Vagina (tissue), 2 donors: ENCODE data around the gene CUEDC1. TPM values are rescaled to one million over a fixed set of nuclear protein-coding genes. Genes with fewer than 3 reads are reported as not detected.

ENCODE experiments used
- DNase-seq, 2 donors: peaks; one replicate each; pipeline ENCODE4 v3.0.0-alpha.2; 2017; ENCODE audit errors: extremely low spot score in 2 of 2
- H3K27ac ChIP-seq: fragments of 200-600 bp; sonication (generic); one replicate; pipeline ENCODE4 v1.5.1; 2019
- H3K27me3 ChIP-seq: fragments of 200-600 bp; sonication (generic); one replicate; pipeline ENCODE4 v1.5.1; 2019
- H3K36me3 ChIP-seq, 2 donors: fragments of 200-600 bp; sonication (generic); one replicate each; pipeline ENCODE4 v1.5.1; 2017 to 2019
- H3K4me1 ChIP-seq: fragments of 200-600 bp; sonication (generic); one replicate; pipeline ENCODE4 v1.5.1; 2019
- H3K4me3 ChIP-seq, 2 donors: fragments of 200-600 bp; sonication (generic); 1 replicate in 1 of 2; 2 replicates in 1 of 2; pipeline ENCODE4 v1.5.1; 2016 to 2019
- H3K9me3 ChIP-seq: fragments of 200-600 bp; sonication (generic); one replicate; pipeline ENCODE4 v1.5.1; 2019
- CTCF ChIP-seq, 3 experiments: fragments of 450-650 bp in 2 of 3; fragments of 200-600 bp in 1 of 3; sonication (generic) in 1 of 3; IDR thresholded peaks; one replicate each; pipeline ENCODE4 v1.5.1; 2017 to 2019; ENCODE audit warnings: antibody characterized with exemption in 3 of 3, mild to moderate bottlenecking in 2 of 3, moderate library complexity in 2 of 3
- POLR2A ChIP-seq, 2 donors: fragments of 450-650 bp; IDR thresholded peaks; one replicate each; pipeline ENCODE4 v1.6.1; 2017; ENCODE audit warnings: antibody characterized with exemption in 2 of 2, mild to moderate bottlenecking in 2 of 2, moderate library complexity in 2 of 2
- POLR2AphosphoS5 ChIP-seq, 2 donors: sonication (generic); formaldehyde crosslinking; IDR thresholded peaks; one replicate each; pipeline ENCODE4 v1.9.0; 2017; ENCODE audit warnings: antibody characterized with exemption in 2 of 2, mild to moderate bottlenecking in 2 of 2, low read depth in 1 of 2; ENCODE audit not compliant: insufficient read depth in 1 of 2
- intact Hi-C: fragments of 100-400 bp; cut with DNase I; formaldehyde crosslinking; loops from one replicate; pipeline ENCODE4 v1.15.1; 2023
- total RNA-seq: library from RNA; depleted of rRNA; stranded (reverse); fragments of >200 nt; gene quantifications from one replicate; pipeline ENCODE4 v1.2.3, GENCODE V29; 2016

CUEDC1 gene
- total RNA-seq, 1 donor from 2014 or later, result 28.7 TPM

DNA sequence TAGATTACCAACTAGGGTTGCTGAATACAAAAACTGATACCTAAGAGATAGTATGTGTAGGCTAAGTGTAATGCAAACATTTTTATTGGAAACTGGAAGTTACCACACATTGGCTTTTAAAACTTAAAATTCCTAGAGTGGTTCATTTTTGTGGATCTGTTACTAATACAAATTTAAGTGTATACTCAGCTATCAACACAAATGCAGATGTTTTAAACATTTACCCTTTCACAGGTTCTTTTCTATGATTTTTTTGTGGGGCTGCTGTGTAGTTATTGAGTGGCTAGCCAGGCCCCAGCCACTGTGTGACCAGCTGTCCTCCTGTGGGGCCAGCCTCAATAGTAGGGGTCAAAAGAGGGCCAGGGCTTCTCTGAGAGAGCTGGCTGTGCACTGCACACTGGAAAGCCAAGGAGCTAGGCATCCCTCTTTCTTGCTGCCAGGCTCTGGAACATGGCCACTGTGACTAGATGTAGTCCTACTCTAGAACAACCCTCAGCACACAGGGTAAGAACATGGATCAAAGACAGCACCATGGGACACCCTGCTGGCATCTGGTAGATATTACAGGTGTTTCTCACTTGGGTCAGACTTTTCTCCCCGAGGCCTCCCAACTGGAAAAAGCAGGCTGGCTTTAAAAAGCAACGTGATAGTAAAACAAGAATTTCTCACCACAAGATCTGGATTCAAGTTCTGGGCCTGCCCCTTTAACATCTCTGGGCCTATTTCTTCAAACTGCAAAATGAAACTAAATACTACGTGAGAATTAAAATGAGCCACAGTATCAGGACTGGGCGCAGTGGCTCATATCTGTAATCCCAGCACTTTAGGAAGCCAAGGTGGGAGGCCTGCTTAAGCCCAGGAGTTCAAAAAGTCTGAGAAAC lies 40.1 kb upstream of the CUEDC1 start:
- H3K27ac ChIP-seq, result peak overlapping the region; percentile 50
- DNase-seq, result no peak

DNA sequence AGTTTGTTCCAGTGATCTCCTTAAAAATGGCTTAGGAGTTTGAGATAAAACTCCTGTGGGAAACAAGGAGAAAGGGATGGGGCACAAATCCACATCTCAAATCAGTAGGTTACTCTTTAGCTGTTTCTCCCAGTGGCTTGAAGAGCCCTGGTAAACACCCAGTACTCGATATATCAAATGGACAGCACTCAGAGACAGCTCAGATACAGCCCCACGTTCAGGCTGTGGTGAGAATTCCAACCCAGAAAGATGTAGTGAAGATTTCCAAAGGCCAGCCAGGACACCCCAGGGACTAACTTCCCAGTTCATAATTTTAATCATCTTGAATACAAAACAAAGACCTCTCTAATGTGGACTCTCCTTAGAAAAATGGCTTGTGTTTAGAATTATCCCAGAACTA lies 39.2 kb upstream of the CUEDC1 start:
- Histone ChIP-seq H3K9me3 (no peaks in the 10 kb centered on the region), H3K4me1 (peaks cover 27% of the 10 kb centered on the region), H3K27ac (no peak overlapping the region), H3K27me3 (no peaks in the 10 kb centered on the region), H3K4me3 (no peak overlapping the region), H3K36me3 (no peaks in the 10 kb centered on the region)
- DNase-seq, result no peak
- TF ChIP-seq CTCF (IDR thresholded peaks at IDR 0.05) (no peak), POLR2AphosphoS5 (IDR thresholded peaks at IDR 0.05; ENCODE audit: insufficient read depth in 1 of 2, low read depth in 1 of 2) (no peak), POLR2A (IDR thresholded peaks at IDR 0.05) (no peak)
- intact Hi-C loops, result no loop called here

More for the DNA sequence above, 40.1 kb upstream of the CUEDC1 start:
- Histone ChIP-seq H3K27me3 (no peaks in the 10 kb centered on the region), H3K9me3 (no peaks in the 10 kb centered on the region), H3K4me1 (peaks cover 20% of the 10 kb centered on the region), H3K4me3 (no peak overlapping the region), H3K36me3 (peaks cover 0 to 5% of the 10 kb centered on the region in 2 donors)
- intact Hi-C loops, result no loop called here
- peak; percentile 43 to 76 (median 48) for TF ChIP-seq CTCF (IDR thresholded peaks at IDR 0.05)
- TF ChIP-seq POLR2A (IDR thresholded peaks at IDR 0.05), result no peak
- peak in 1 of 2 donors; percentile 32 for TF ChIP-seq POLR2AphosphoS5 (IDR thresholded peaks at IDR 0.05; ENCODE audit: insufficient read depth in 1 of 2, low read depth in 1 of 2)

DNA sequence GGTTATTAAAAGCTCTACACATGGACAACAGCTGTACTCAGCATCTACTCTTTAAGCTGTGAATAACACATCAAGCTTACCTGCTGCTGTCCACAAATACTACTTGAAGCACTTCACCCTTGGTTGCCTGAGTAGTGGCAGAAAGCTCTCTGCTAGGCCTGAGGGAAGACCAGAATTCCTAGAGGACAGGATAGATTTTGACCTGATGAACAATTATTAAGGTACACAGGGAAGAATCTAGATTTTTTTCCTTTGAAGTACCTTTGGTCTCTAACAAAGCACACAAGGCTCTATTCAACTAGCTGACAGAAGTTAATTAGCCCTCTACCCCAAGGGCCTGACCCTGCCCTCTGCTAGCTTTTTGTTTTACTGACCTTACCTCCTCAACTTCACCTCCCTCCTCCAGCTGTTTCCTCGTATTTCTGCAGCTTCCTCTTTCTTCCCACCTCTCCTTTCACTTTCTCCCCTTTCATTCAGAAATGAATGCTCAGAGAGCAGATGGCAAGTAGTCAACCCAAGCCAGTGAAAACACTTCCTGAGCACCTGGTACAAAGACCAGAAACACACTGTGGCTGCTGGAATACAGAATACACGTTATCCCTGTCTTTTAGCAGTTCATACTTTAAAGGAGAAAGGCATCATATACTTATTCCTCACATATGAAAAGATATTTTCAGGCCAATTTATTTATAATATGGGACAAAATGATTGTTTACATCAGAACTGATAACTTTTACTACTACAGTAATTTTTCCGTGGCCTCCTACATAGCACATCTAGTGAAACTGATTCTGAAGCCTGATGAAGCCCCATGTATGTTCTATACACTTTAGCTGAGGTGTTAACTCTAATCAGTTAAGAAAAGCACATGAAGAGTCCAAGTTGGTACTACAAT lies 38.5 kb upstream of the CUEDC1 start:
- Histone ChIP-seq H3K27me3 (no peaks in the 10 kb centered on the region), H3K27ac (no peak overlapping the region), H3K9me3 (no peaks in the 10 kb centered on the region), H3K4me3 (no peak overlapping the region), H3K4me1 (peaks cover 34% of the 10 kb centered on the region), H3K36me3 (no peaks in the 10 kb centered on the region)
- TF ChIP-seq POLR2A (IDR thresholded peaks at IDR 0.05) (no peak), CTCF (IDR thresholded peaks at IDR 0.05) (no peak), POLR2AphosphoS5 (IDR thresholded peaks at IDR 0.05; ENCODE audit: insufficient read depth in 1 of 2, low read depth in 1 of 2) (no peak)
- no peak for DNase-seq
- intact Hi-C loops, result loop anchor here (2.0 kb wide), 1 partner anchor 133 kb away; no protein-coding TSS in a partner anchor

DNA sequence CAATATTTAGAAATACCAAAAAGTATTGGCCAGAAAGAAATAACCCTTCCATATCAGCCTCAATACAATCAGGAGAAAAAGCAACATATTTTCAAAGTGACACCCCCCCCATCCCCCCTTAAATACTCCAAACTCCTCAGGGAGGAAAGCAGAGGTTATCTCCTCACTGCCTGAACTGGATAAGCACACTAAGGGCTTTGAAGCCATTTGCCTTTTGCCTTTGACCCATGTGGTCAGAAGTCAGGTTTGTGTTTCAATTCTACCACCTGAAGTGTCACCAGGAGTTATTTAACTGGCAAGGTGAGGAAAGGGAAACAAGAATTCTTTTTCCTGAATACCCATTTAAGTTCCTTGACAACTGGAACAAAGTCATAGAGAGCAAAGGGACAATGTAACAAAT lies 36.3 kb upstream of the CUEDC1 start:
- no peaks in the 10 kb centered on the region for H3K36me3 ChIP-seq
- DNase-seq, result no peak
- no peak overlapping the region for H3K4me3 ChIP-seq
- peaks cover 36% of the 10 kb centered on the region for H3K4me1 ChIP-seq
- no peaks in the 10 kb centered on the region for H3K27me3 ChIP-seq
- intact Hi-C loops, result no loop called here
- no peak overlapping the region for H3K27ac ChIP-seq
- no peaks in the 10 kb centered on the region for H3K9me3 ChIP-seq
- TF ChIP-seq CTCF (IDR thresholded peaks at IDR 0.05), result no peak
- no peak for TF ChIP-seq POLR2AphosphoS5 (IDR thresholded peaks at IDR 0.05; ENCODE audit: insufficient read depth in 1 of 2, low read depth in 1 of 2)
- no peak for TF ChIP-seq POLR2A (IDR thresholded peaks at IDR 0.05)
